Stimulated activated CD4-positive, alpha-beta T cell treated with anti-CD3 and anti-CD28 coated beads, Interleukin-1b, Interleukin-23, amount 100 ng/mL, for 4 hours (primary cell): ENCODE results near the gene MED13L.
"Not testable (repeated sequence)": the region's sequence is repeated elsewhere in the genome, so short reads cannot be mapped to it uniquely, and the experiment has no call there.

Source experiments
- DNase-seq, 2 donors: peaks; one replicate each; pipeline ENCODE4 v3.0.0-alpha.2; 2020; ENCODE audit warnings: low read depth in 2 of 2

Gene MED13L

GRCh38 chr12:116012757-116013156 lies 264.7 kb downstream of the MED13L start:
- no peak for DNase-seq

- no peak for DNase-seq
These were observed 266.3 kb downstream of the MED13L start for GRCh38 chr12:116011217-116011616.

- no peak for DNase-seq
These were observed 267.0 kb downstream of the MED13L start for GRCh38 chr12:116010467-116010866.

GRCh38 chr12:116009805-116010204 lies 267.7 kb downstream of the MED13L start:
- no peak for DNase-seq

GRCh38 chr12:116006141-116006540 lies 271.4 kb downstream of the MED13L start:
- DNase-seq, result no peak

- no peak for DNase-seq
These were observed 274.5 kb downstream of the MED13L start for GRCh38 chr12:116002890-116003536.

GRCh38 chr12:116000252-116000651 lies 277.2 kb downstream of the MED13L start:
- DNase-seq, result no peak

GRCh38 chr12:115999582-115999981 lies 277.9 kb downstream of the MED13L start:
- DNase-seq, result no peak

- DNase-seq, result no peak
These were observed 278.6 kb downstream of the MED13L start for GRCh38 chr12:115998794-115999478.

GRCh38 chr12:115998119-115998633 lies 279.3 kb downstream of the MED13L start:
- DNase-seq, result peak in 1 of 2 donors; percentile 13

- no peak for DNase-seq
These were observed 283.8 kb downstream of the MED13L start for GRCh38 chr12:115993737-115994136.

GRCh38 chr12:115990241-115990640 lies 287.3 kb downstream of the MED13L start:
- DNase-seq, result no peak

GRCh38 chr12:115988625-115989563 lies 288.6 kb downstream of the MED13L start:
- DNase-seq, result no peak

GRCh38 chr12:115988212-115988611 lies 289.3 kb downstream of the MED13L start:
- no peak for DNase-seq

- DNase-seq, result no peak
These were observed 292.9 kb downstream of the MED13L start for GRCh38 chr12:115984616-115985015.

GRCh38 chr12:115983226-115983798 lies 294.2 kb downstream of the MED13L start:
- no peak for DNase-seq

GRCh38 chr12:115980339-115980738 lies 297.2 kb downstream of the MED13L start:
- DNase-seq, result no peak

GRCh38 chr12:115979851-115980250 lies 297.6 kb downstream of the MED13L start:
- no peak for DNase-seq

- no peak for DNase-seq
These were observed 298.1 kb downstream of the MED13L start for GRCh38 chr12:115979351-115979750.

- DNase-seq, result not testable (repeated sequence)
These were observed 300.7 kb downstream of the MED13L start for GRCh38 chr12:115976829-115977228.

GRCh38 chr12:115975411-115975810 lies 302.1 kb downstream of the MED13L start:
- DNase-seq, result no peak
